Endodermal cell (in vitro differentiated cells): ENCODE data around the gene CTXND2. TPM values are rescaled to one million over a fixed set of nuclear protein-coding genes. Genes with fewer than 3 reads are reported as not detected.

Experiments used
- DNase-seq: peaks from one replicate; pipeline ENCODE4 v3.0.0-alpha.2; 2017
- H3K27ac ChIP-seq: 2 replicates; pipeline ENCODE4 v1.5.1; 2013; ENCODE audit warnings: mild to moderate bottlenecking, low read depth, low read length, moderate library complexity
- H3K27me3 ChIP-seq: 2 replicates; pipeline ENCODE4 v1.6.1; 2013; ENCODE audit warnings: mild to moderate bottlenecking, low read length, moderate library complexity; ENCODE audit not compliant: insufficient read depth, control insufficient read depth, poor library complexity, severe bottlenecking
- H3K36me3 ChIP-seq: 2 replicates; pipeline ENCODE4 v1.7.0; 2013; ENCODE audit warnings: mild to moderate bottlenecking, low read length, moderate library complexity; ENCODE audit not compliant: control insufficient read depth, insufficient read depth
- H3K4me1 ChIP-seq: one replicate; pipeline ENCODE4 v1.7.0; 2013; ENCODE audit warnings: low read length; ENCODE audit not compliant: control insufficient read depth, insufficient read depth
- H3K4me3 ChIP-seq: 2 replicates; pipeline ENCODE4 v1.5.1; 2013; ENCODE audit warnings: mild to moderate bottlenecking, low read length, moderate library complexity
- H3K9ac ChIP-seq: 2 replicates; pipeline ENCODE4 v1.6.1; 2013; ENCODE audit warnings: mild to moderate bottlenecking, low read length, moderate library complexity; ENCODE audit not compliant: poor library complexity, severe bottlenecking; ENCODE audit errors: extremely low read depth
- H3K9me3 ChIP-seq: 2 replicates; pipeline ENCODE4 v1.6.1; 2013; ENCODE audit warnings: mild to moderate bottlenecking, low read length, moderate library complexity; ENCODE audit not compliant: control insufficient read depth
- H3K27ac Mint-ChIP-seq: 2 replicates; pipeline ENCODE4 v1.8.0; 2020; ENCODE audit warnings: mixed read lengths
- H3K27me3 Mint-ChIP-seq: 2 replicates; pipeline ENCODE4 v1.8.0; 2021; ENCODE audit warnings: mild to moderate bottlenecking, mixed read lengths; ENCODE audit not compliant: insufficient read depth
- H3K36me3 Mint-ChIP-seq: 2 replicates; pipeline ENCODE4 v1.8.0; 2020; ENCODE audit warnings: low read depth, mixed read lengths
- H3K4me1 Mint-ChIP-seq: 2 replicates; pipeline ENCODE4 v1.8.0; 2020; ENCODE audit warnings: mixed read lengths
- H3K4me3 Mint-ChIP-seq: 2 replicates; pipeline ENCODE4 v1.8.0; 2020; ENCODE audit warnings: mild to moderate bottlenecking, moderate library complexity, mixed read lengths
- H3K9me3 Mint-ChIP-seq: 2 replicates; pipeline ENCODE4 v1.8.0; 2020; ENCODE audit warnings: mild to moderate bottlenecking, mixed read lengths
- WGBS, 2 experiments: methylation state at CpG; one replicate each; pipeline versions ENCODE4 v1.1.5 to v1.1.7; 2013; ENCODE audit warnings: missing lambda C conversion rate in 2 of 2, mixed read lengths in 1 of 2; ENCODE audit not compliant: insufficient coverage in 1 of 2, insufficient read length in 1 of 2; 5-methylcytosine and 5-hydroxymethylcytosine counted together
- total RNA-seq, 2 donors: library from RNA; stranded (reverse); fragmentation: NEBNext Ultra II Directional in 1 of 2; extraction: Animal tissue kit (Norgen Biotek cat#: 25700) in 1 of 2; gene quantifications; 2 replicates in 1 of 2; 3 replicates in 1 of 2; pipeline ENCODE4 v1.2.1, GENCODE V29; 2021
- TF ChIP-seq, protein P1 (sequence below): fragments of 200-600 bp; sonication (generic); conservative IDR thresholded peaks from 2 replicates; pipeline ENCODE4 v1.5.0; 2021; ENCODE audit warnings: antibody characterized with exemption, mild to moderate bottlenecking

Gene CTXND2
- total RNA-seq, 2 donors from 2014 or later = not detected

- Histone ChIP-seq H3K4me1 (no peaks in the 10 kb centered on the region), H3K27ac (no peak overlapping the region), H3K9ac (no peak overlapping the region), H3K9me3 (no peaks in the 10 kb centered on the region), H3K36me3 (peaks cover 23% of the 10 kb centered on the region), H3K4me3 (no peak overlapping the region), H3K27me3 (no peaks in the 10 kb centered on the region)
- H3K27me3 Mint-ChIP-seq = no peaks in the 10 kb centered on the region
- no peaks in the 10 kb centered on the region for H3K9me3 Mint-ChIP-seq
- no peak for DNase-seq
- H3K36me3 Mint-ChIP-seq = peaks cover 35% of the 10 kb centered on the region
- no peak overlapping the region for H3K27ac Mint-ChIP-seq
- H3K4me1 Mint-ChIP-seq = peaks cover 20% of the 10 kb centered on the region
- WGBS, 2 experiments = 83 to 93% methylated on average over 1 to 2 of the region's 2 CpGs
- TF ChIP-seq, protein P1, sequence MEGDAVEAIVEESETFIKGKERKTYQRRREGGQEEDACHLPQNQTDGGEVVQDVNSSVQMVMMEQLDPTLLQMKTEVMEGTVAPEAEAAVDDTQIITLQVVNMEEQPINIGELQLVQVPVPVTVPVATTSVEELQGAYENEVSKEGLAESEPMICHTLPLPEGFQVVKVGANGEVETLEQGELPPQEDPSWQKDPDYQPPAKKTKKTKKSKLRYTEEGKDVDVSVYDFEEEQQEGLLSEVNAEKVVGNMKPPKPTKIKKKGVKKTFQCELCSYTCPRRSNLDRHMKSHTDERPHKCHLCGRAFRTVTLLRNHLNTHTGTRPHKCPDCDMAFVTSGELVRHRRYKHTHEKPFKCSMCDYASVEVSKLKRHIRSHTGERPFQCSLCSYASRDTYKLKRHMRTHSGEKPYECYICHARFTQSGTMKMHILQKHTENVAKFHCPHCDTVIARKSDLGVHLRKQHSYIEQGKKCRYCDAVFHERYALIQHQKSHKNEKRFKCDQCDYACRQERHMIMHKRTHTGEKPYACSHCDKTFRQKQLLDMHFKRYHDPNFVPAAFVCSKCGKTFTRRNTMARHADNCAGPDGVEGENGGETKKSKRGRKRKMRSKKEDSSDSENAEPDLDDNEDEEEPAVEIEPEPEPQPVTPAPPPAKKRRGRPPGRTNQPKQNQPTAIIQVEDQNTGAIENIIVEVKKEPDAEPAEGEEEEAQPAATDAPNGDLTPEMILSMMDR = no peak
- H3K4me3 Mint-ChIP-seq = no peak overlapping the region
Observed at GRCh38 chr1:150873521-150873920, 13.4 kb upstream of the CTXND2 start.

DNA sequence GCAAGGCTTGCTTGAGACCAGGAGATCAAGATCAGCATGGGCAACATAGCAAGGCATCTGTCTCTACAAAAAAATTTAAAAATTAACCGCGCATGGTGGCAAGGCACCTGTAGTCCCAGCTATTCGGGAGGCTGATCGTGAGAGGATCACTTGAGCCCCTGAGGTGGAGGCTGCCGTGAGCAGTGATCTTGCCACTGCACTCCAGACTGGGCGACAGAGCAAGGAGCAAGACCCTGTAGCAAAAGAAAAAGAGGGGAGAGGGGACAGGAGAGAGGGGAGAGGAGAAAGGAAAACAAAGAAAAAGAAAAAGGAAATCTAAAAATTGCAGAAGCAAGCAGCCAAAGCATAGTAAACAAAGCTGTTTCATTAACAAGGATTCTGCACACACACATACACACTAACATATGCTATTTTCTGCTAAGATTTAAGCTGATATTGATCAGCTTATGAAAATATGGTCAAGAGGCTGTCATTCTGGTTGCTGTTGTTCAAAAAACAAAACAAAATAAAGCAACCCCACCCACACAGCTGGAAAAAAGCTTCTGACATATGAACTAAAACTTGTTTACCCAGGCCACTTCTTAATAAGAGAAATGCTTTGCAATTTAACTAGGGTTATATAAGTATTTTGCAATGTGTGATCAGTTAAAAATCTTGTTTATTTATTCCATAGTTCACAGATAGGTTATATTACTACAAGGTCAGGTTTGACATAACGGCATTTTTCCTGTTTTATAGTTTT lies 12.3 kb upstream of the CTXND2 start:
- no peak overlapping the region for H3K27ac ChIP-seq

GRCh38 chr1:150875197-150876118 lies 11.5 kb upstream of the CTXND2 start:
- peaks cover 24% of the 10 kb centered on the region for H3K36me3 Mint-ChIP-seq

More for the DNA sequence above, 12.3 kb upstream of the CTXND2 start:
- peak overlapping the region; percentile 100 for H3K4me3 ChIP-seq
- no peak for DNase-seq
- H3K4me3 Mint-ChIP-seq = peak overlapping the region; percentile 80
- H3K36me3 ChIP-seq = peaks cover 20% of the 10 kb centered on the region
- H3K4me1 Mint-ChIP-seq = peaks cover 20% of the 10 kb centered on the region
- TF ChIP-seq, protein P1 = no peak
- peak overlapping the region; percentile 86 for H3K9ac ChIP-seq
- H3K9me3 Mint-ChIP-seq = no peaks in the 10 kb centered on the region
- no peaks in the 10 kb centered on the region for H3K9me3 ChIP-seq
- H3K27ac Mint-ChIP-seq = peak overlapping the region; percentile 14
- no peaks in the 10 kb centered on the region for H3K27me3 Mint-ChIP-seq
- WGBS, 2 experiments = 83 to 85% methylated on average over 7 of the region's 7 CpGs
- H3K36me3 Mint-ChIP-seq = peaks cover 29% of the 10 kb centered on the region
- no peaks in the 10 kb centered on the region for H3K4me1 ChIP-seq
- no peaks in the 10 kb centered on the region for H3K27me3 ChIP-seq

More at GRCh38 chr1:150875197-150876118, 11.5 kb upstream of the CTXND2 start:
- H3K9me3 Mint-ChIP-seq = no peaks in the 10 kb centered on the region
- H3K36me3 ChIP-seq = peaks cover 20% of the 10 kb centered on the region
- no peak for DNase-seq
- H3K9ac ChIP-seq = peak overlapping the region; percentile 86
- H3K27ac ChIP-seq = peak overlapping the region; percentile 95
- H3K27ac Mint-ChIP-seq = peak overlapping the region; percentile 87
- peak overlapping the region; percentile 100 for H3K4me3 ChIP-seq
- peak overlapping the region; percentile 80 for H3K4me3 Mint-ChIP-seq
- TF ChIP-seq, protein P1 = no peak
- no peaks in the 10 kb centered on the region for H3K4me1 ChIP-seq
- H3K27me3 Mint-ChIP-seq = no peaks in the 10 kb centered on the region
- no peaks in the 10 kb centered on the region for H3K27me3 ChIP-seq
- 17 to 52% methylated on average over 4 to 14 of the region's 17 CpGs for WGBS, 2 experiments
- peaks cover 20% of the 10 kb centered on the region for H3K4me1 Mint-ChIP-seq
- no peaks in the 10 kb centered on the region for H3K9me3 ChIP-seq
